Left forelimb (tissue), 1 donor: Measurements from ENCODE around the gene SEMA6C.
"Not testable (repeated sequence)": the region's sequence is repeated elsewhere in the genome, so short reads cannot be mapped to it uniquely, and the experiment has no call there.

Experiments used
- DNase-seq: peaks from one replicate; pipeline ENCODE4 v3.0.0-alpha.2; 2018; ENCODE audit warnings: low spot score

The SEMA6C gene, protein sequence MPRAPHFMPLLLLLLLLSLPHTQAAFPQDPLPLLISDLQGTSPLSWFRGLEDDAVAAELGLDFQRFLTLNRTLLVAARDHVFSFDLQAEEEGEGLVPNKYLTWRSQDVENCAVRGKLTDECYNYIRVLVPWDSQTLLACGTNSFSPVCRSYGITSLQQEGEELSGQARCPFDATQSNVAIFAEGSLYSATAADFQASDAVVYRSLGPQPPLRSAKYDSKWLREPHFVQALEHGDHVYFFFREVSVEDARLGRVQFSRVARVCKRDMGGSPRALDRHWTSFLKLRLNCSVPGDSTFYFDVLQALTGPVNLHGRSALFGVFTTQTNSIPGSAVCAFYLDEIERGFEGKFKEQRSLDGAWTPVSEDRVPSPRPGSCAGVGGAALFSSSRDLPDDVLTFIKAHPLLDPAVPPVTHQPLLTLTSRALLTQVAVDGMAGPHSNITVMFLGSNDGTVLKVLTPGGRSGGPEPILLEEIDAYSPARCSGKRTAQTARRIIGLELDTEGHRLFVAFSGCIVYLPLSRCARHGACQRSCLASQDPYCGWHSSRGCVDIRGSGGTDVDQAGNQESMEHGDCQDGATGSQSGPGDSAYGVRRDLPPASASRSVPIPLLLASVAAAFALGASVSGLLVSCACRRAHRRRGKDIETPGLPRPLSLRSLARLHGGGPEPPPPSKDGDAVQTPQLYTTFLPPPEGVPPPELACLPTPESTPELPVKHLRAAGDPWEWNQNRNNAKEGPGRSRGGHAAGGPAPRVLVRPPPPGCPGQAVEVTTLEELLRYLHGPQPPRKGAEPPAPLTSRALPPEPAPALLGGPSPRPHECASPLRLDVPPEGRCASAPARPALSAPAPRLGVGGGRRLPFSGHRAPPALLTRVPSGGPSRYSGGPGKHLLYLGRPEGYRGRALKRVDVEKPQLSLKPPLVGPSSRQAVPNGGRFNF

DNA sequence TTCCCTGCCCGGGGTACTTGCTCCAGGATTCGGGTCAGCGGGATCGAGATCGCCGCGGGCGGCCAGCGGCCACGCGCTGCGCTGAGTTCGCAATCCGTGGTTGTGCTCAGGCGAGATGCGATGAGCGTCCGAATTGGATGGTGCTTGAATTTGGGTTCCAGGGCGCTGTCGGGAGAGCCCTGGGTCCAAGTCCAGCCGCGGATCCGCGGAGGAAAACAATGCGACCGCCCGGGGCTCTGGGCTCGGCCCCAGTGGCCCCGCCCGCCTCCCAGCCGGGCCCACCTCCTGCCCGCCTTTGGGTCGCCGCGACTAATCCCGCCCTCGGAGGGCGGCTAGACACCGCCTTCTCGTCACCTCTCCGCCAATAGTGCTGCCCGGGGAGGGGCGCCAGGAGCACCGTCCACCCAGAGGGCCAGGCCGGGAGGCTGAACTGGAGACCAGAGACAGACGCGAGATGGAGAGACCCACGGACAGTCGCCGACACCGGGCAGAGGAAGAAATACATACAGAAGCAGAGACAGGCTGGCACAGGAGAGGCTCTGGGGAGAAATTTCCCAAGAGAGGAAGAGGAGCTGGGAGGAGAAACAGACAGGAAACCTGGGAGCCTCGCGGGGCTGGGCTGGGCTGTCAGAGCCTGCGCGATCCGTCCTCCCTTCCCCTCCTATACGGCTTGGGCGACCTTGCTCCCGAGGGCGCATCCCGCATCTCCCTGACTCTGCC, at the start of gene SEMA6C:
Gene SEMA6C, minus strand, starts transcription at position 220 of the 720 bp plus-strand sequence. CDS start 4,010 bp downstream, outside the sequence.
- DNase-seq = peak; percentile 96

DNA sequence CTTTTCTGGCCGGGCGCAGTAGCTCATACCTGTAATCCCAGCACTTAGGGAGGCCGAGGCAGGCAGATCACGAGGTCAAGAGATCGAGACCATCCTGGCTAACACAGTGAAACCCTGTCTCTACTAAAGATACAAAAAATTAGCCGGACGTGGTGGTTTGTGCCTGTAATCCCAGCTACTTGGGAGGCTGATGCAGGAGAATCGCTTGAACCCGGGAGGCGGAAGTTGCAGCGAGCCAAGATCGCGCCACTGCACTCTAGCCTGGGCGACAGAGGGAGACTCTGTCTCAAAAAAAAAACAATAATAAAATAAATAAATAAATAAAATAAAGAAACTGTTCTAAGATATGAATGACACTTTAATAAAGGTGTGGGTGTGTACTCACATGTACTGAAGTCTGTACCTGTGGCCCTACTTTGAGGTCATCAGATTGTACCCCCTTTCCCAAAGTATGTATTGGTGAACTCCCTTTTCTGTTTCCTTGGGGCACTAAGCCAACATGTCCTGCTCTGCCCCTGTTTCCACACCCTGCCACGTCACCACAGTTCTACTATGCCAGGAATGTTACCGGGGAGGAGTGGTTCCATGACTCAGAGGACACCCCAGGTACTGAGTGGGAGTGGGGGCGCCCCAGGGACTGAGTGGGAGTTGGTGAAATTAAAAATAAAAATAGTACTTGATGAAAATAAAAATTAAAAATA, 48.6 kb upstream of the SEMA6C start:
- not testable (repeated sequence) for DNase-seq

DNA sequence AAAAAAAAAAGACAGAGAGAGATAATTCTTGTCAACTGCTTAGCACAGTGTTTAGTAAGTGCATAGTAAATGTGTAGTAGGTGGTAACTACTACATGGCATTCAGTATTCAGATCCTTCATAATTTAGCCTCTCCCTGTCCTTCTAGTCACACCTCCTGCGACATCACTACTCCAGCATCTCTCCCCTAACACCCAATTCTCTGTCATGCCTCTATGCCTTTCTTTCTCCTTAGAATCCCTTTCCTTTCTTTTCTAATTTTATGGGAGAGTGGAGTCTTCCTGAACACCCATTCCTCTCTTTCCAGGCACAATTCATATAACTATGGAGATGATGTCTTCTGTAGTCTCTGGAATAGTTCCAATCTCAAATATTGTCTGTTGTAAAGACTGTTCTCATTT, 47.4 kb upstream of the SEMA6C start:
- no peak for DNase-seq

DNA sequence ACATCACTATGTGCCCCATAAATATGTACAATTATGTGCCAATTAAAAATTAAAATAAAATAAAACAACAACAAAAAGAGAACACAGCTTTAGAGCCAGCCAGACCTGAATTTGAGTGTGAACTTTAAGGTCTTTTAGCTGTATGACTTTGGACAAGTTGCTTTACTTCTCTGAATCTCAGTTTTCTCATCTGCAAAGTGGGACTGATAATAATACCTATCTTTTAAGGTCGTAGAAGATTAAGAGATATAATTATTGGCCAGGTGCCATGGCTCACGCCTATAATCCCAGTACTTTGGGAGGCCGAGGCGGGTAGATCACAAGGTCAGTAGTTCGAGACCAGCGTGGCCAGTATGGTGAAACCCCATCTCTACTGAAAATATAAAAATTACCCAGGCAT, 46.9 kb upstream of the SEMA6C start:
- no peak for DNase-seq

DNA sequence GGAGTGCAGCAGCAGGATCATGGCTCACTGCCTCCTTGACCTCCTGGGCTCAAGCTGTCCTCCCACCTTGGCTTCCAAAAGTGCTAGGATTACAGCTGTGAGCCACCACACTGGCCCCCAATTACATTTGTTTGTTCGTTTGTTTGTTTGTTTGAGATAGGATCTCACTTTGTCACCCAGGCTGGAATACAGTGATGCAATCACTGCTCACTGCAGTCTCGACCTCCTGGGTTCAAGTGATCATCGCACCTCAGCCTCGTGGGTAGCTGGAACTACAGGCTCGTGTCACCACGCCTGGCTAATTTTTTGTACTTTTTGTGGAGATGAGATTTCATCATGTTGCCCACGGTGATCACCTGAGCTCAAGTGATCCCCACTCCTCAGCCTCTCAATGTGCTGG, 45.6 kb upstream of the SEMA6C start:
- DNase-seq = no peak

DNA sequence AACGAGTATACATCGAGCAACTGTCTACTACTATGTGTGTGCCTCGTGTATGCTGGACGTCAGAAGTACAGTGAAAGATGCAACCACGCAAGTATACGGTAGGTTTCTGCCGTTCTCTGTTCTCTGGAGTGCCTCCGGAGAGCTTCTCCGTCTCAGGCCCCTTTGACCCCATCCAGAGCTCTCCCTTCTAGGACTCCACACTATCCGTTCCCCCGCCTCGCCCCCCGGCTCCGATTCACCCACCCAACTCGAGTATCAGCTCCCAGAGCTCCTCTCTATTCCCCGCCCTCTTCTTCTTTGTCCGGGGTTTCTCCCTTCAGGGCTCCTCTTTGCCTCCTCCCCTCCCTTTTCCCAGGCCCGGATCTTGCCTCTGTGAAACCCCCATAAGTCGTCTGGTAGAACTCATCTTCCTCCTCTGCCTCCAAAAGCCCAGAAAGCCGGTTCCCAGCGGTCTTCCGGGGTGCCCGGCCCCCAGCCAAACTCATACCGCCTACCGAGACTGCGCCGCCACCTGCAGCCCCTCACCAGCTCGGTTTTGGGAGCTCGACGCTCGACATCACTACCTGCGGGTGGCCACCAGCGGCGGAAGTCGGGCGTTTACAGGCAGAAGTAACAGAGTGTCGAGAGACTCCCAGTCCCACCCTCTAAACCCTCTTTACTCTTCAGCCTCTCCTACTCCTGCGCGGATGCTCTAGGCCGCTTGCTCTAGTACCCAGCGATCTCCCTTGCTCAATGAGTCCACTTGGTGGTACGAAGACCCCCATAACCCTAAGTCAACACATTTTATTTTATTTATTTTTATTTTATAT, 43.4 kb upstream of the SEMA6C start, which contains the start of gene VPS72:
Gene VPS72, minus strand, starts transcription at position 561 of the 809 bp plus-strand sequence. Its CDS starts 76 bp downstream, at position 485.
- peak; percentile 90 for DNase-seq

DNA sequence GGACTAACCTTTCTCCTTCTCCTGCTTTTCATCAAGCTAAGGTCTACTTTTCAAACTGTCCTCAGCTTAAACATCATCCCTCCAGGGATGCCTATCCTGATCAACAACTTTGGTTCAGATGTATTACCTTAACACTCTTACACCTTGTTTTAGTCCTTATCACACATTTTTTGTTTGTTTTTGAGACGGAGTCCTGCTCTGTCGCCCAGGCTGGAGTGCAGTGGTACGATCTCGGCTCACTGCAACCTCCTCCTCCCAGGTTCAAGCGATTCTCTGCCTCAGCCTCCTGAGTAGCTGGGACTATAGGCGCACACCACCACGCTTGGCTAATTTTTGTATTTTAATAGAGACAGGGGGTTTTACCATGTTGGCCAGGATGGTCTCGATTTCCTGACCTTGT, 42.2 kb upstream of the SEMA6C start:
- not testable (repeated sequence) for DNase-seq

DNA sequence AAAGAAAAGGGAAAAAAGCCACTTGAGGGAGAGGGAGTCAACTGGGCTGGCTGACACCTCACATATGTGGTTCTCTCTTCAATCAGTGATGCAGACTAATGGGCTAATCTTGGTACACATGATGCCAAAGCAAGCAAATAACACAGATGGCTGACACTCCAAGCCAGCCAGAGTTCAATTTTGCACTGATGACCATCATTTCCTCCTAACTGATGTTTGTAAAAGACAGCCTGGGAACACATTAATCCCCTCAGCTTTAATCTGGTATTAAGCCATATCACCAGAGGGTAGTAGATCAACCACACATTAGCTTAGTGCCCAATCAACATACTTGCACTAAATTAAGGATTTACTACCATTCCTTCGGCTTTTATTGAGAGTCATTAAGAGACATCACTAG, 40.8 kb upstream of the SEMA6C start:
- no peak for DNase-seq

DNA sequence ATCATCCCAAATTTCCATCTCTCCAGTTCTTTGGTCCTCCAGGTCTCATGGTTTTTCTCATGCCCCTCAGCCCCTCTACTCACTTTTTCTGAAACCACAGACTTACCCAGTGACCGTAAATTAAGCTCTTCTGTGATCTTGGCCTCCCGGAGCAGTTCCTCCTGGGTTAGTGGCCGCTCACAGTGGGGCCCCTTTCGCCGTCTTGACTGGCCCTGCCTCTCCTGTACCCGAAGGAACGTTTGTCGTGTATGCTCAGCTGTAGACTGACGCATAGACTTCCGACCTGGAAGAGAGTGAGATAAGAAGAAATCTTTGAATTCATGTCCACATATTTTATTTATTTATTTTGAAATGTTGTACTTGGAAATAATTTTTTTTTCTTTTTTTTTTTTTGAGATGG, 37.8 kb upstream of the SEMA6C start:
- no peak for DNase-seq

DNA sequence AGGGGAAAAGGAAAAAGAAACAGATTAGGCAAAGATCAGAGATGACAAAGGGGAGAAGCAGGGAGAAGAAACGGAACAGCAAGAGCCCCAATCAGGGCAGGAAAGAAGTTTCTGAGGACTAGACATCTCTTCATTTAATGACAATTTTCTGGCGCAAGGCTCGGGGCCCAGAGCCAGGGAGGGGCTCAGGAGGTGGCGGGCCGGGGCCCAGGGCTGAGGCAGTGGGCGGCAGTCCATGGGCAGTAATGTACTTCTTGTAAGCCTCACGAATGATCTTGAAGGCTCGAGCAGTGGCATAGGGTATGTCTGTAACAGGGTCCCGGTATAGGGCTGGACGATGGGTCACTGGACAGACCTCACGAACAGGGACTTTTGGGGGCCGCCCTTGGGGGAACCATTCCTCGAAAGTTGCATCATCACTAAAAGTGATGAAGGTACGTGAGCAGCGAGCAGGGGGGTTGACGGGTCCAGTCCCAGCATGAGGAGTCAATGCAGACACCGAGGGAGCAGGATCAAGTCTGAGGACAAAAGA, 30.1 kb upstream of the SEMA6C start:
- DNase-seq = no peak

DNA sequence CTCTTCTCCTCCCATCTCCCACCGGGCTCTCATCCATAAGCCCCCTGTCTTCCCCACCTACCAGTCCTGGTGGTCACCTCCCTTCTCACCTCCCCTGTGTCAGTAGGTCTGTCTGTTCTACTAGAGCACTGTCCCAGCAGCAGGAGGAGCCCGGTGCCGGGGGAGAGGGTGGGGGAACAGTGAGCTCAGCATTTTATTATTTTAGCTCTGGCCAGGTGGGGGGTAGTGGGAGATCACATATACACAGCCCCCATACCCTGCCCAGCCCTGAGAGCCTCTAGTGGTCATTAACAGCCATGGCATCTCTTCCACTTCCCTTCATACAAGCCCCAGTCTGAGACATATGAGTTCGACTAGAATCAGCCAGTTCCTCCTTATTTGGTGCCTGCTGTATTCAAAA, 29.4 kb upstream of the SEMA6C start, which contains the start of gene TMOD4:
Gene TMOD4, minus strand, starts transcription at position 119 of the 400 bp plus-strand sequence. CDS start 1,106 bp downstream, outside the sequence.
- DNase-seq = no peak

DNA sequence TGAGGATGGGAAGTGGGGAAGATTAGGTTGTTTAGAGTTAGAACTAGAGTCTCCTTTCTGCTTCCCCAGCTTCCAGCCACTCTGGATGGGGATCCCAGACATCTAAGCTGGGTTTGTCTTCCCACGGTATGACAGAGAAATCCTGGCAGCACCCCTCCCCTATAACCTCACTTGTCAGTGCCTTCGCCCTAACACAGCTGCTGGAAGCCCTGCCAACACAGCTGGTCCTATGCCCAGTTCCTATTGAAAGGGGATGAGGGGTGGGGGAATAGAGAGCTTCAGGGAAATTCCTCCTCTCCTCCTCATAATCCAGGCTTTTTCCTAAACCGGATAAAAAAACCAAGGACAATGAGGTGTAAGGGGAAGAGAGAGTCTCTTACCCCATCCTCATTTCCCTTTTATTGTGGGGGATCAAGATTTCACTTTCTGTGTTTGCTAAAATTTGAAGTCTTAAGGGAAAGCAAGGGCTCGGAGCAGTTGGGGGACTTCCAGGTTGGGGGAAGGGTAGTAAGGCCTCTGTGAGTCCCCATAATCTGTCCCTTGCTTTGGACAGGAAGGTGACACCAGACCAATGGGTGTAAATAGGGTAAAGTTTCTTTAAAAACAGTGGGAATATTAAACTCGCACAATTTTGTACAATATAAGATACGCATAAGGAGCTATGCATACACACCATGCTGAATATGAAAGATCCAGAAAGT, 28.8 kb upstream of the SEMA6C start:
- DNase-seq = no peak

DNA sequence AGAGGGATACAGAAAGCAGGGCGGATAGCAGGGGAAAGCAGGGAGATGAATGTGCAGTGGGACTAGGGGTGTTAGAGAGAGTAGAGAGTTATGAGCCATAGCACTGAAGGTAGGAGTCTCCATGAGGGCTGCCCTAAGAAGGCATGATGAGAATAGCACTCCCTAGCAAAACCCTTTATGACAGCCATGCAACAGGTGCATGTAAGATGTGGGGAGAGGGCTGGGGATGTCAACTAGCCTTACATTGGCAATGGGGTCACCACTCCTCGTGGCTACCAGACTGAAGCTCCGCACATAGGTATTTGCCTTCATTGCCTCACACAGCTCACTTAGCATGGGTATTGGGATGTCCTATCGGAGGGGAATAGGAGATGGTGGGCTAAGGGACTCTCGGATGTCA, 24.8 kb upstream of the SEMA6C start:
- no peak for DNase-seq

DNA sequence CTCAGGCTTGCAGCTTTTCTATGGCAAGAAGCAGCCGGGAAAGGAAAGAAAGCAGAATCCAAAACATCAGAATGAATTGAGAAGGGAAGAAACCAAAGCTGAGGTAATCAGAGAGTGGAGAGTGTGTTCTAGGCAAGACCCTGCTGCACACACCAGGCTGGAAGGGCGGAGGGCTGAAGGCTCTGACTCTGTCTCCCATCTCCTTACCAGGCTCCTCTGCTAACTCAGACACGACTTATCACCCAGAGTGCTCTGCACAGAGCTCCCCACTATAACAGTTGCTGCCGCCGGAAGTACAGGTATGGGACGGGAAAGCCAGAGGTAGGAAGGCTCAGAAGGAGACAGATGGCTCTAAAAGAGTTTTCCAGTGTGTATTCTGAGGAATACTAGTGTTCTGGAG, 20.7 kb upstream of the SEMA6C start:
- no peak for DNase-seq

DNA sequence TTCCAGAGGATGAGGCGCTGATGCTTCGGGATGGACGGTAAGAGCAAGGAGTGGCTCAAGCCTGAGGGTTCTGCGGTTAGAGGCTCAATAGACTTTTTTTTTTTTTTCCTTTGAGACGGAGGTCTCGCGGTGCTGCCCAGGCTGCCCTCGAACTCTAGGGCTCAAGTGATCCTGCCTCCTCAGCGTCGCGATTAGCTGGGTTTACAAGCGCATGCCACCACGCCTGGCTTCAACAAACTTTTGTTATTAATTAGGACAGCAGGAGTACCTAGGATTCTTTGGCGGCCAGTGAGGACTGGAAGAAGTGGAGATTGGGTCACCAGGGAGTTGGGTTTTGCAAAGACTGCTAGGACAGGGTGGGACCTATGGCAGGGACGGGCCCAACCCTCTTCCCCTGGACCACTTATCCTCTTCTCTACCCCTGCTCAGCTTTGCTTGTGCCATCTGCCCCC, 20.1 kb upstream of the SEMA6C start:
- no peak for DNase-seq

DNA sequence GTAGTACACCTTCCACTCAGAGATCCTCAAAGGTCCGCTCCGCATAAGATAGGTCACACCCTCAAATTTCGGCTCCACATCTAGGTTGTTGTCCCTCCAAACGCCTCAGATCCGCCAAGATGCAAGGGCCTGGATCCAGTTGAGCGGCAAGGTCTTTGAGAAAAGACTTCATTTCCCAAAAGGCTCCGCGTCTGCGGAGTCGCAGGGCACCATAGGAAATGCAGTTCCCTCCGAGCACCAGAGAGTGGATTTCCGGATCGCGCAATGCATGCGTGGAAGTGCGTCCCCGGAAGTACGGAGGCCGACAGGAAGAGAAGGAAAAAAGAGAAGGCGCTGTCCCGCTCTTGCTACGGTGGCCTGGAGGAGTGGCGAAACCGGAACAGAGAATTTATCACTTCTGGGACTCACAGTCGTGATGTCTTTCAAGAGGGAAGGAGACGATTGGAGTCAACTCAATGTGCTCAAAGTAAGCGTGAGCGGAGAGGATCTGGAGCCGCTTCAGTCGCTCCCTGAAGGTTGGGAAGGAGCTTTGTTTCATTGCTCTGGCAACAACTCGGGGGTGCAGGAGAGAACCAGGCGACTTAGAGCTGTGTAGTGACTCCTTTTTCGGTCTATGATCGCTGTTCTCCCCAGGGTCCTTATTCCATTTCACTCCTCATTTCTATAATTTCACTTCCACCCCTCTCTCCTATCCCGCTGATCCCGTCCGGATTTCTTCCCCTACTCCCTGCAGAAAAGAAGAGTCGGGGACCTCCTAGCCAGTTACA, 19.5 kb upstream of the SEMA6C start, which contains the start of the genes LYSMD1 and SCNM1:
Gene LYSMD1, minus strand, starts transcription at position 165 of the 767 bp plus-strand sequence. CDS start 644 bp downstream, outside the sequence.
Gene SCNM1, plus strand, starts transcription at position 407 of the 767 bp plus-strand sequence. Its CDS starts 9 bp downstream, at position 416.
- DNase-seq = peak; percentile 95

DNA sequence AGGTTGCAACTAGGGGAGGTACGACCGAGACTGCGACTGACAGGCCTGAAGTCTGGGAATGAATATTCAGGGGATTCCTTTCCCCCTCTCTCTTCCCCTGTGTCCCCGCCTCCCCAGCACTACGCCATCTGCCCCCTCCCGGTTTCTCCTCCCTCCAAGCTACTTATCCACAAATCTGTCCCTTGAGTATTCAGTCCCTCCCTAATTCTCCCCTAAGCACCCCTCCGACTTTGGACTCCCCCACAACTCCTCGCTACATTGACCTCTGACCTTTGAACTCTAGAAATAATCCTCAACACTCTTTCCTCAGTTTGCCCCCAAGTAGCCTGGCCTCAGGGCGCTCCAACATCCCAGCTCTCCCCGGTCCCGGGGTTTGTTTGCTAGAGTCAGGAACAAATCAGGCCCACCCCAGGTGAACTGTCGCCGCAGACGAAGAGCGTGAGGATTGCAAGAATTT, 18.9 kb upstream of the SEMA6C start:
- DNase-seq = no peak

DNA sequence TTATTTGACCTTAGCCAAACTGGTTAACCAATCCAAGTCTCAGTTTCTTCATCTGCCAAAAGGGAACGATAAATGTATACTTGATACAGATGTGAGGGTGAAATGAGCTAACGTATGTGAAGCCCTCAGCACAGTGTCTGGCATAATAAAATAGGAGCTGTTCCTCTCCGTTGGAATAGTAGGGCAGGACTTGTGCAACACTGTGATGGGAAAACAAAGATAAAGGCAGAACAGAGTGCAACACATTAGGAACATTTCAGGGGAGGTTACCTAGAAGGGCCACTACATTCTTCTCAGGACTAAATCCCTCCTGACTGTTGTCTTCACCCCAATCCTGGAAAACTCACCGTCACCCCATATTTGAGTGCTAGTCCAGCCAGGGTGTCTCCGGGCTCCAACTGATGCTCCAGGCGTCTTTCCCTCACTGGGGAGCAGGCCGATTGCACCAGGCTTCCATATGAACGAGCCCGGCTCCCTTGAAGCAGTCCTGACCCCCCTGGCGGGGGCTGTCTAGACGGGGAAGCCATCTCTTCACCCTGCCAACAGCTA, 18.4 kb upstream of the SEMA6C start:
- no peak for DNase-seq
